Endothelial cell of umbilical vein (primary cell): ENCODE data around the gene CD34. TPM values are rescaled to one million over a fixed set of nuclear protein-coding genes. Genes with fewer than 3 reads are reported as not detected.
A peak's percentile ranks its signal among the peaks of the same experiment; 100 is the strongest.

Experiments
- BruUV-seq: library from RNA; stranded (reverse); fragments of 400-500 nt; replicated peaks from 2 replicates; lab custom pipeline; 2021; lab: Mats Ljungman, UMichigan
- CTCF ChIA-PET: fragments of 300-600, 350-600 bp; sonication (Branson Sonifier 250); formaldehyde crosslinking; loops from one replicate; lab custom pipeline; 2021; ENCODE audit warnings: antibody characterized with exemption, inconsistent platforms; lab: Charles Lee
- POLR2A ChIA-PET: fragments of 300-600, 350-600 bp; sonication (Branson Sonifier 250); formaldehyde crosslinking; loops from one replicate; lab custom pipeline; 2021; ENCODE audit warnings: antibody characterized with exemption, inconsistent platforms; lab: Charles Lee
- DNase-seq: peaks from one replicate; pipeline ENCODE4 v3.0.0-alpha.2; 2011; ENCODE audit warnings: low read depth, low spot score
- FAIRE-seq: peaks from 2 replicates; lab custom pipeline; 2011; peaks lifted over from hg19 to GRCh38; lab: Jason Lieb, UNC
- H2AFZ ChIP-seq: 2 replicates; pipeline ENCODE4 v1.6.0; 2012; ENCODE audit warnings: low read depth, low read length, control low read depth, inconsistent platforms
- H3K27ac ChIP-seq: 2 replicates; pipeline ENCODE4 v1.5.1; 2011; ENCODE audit warnings: low read depth, mild to moderate bottlenecking, control low read depth, low read length, moderate library complexity; ENCODE audit not compliant: insufficient read depth
- H3K27me3 ChIP-seq, 2 experiments: 2 replicates each; pipeline versions ENCODE4 v1.6.0 to v1.6.1; 2011; ENCODE audit warnings: low read length in 2 of 2, mixed read lengths in 1 of 2; ENCODE audit not compliant: control insufficient read depth in 2 of 2, insufficient read depth in 2 of 2
- H3K36me3 ChIP-seq, 2 experiments: 2 replicates in 1 of 2; 3 replicates in 1 of 2; pipeline ENCODE4 v1.5.1; 2011; ENCODE audit warnings: low read length in 2 of 2, mild to moderate bottlenecking in 1 of 2, moderate library complexity in 1 of 2; ENCODE audit not compliant: control insufficient read depth in 2 of 2, insufficient read depth in 2 of 2; ENCODE audit errors: extremely low read depth in 1 of 2
- H3K4me1 ChIP-seq: 3 replicates; pipeline ENCODE4 v1.5.1; 2011; ENCODE audit warnings: mild to moderate bottlenecking, low read length; ENCODE audit not compliant: control insufficient read depth, insufficient read depth; ENCODE audit errors: extremely low read depth
- H3K4me2 ChIP-seq: 2 replicates; pipeline ENCODE4 v1.6.1; 2011; ENCODE audit warnings: low read length, control low read depth, mixed read lengths; ENCODE audit not compliant: insufficient read depth
- H3K4me3 ChIP-seq, 3 experiments: fragments of 200-600 bp in 1 of 3; sonication (generic), shearing (Covaris generic) in 1 of 3; replicated peaks in 1 of 3; 2 replicates each; pipeline ENCODE4 v1.5.1; 2011 to 2016; ENCODE audit warnings: control low read depth in 3 of 3, low read length in 3 of 3, mild to moderate bottlenecking in 2 of 3, inconsistent platforms in 1 of 3, low read depth in 1 of 3, moderate library complexity in 1 of 3; ENCODE audit not compliant: insufficient read depth in 1 of 3
- H3K79me2 ChIP-seq: 2 replicates; pipeline ENCODE4 v1.6.0; 2012; ENCODE audit warnings: low read length, inconsistent platforms; ENCODE audit not compliant: control insufficient read depth, insufficient read depth
- H3K9ac ChIP-seq: replicated peaks from 2 replicates; pipeline ENCODE3; 2011; ENCODE audit warnings: low read length, control low read depth; ENCODE audit not compliant: insufficient read depth; ENCODE audit errors: extremely low read depth
- H3K9me1 ChIP-seq: replicated peaks from 3 replicates; pipeline ENCODE4 v1.6.0; 2011; ENCODE audit warnings: mild to moderate bottlenecking, low read length; ENCODE audit not compliant: control insufficient read depth, insufficient read depth; ENCODE audit errors: extremely low read depth
- H3K9me3 ChIP-seq: replicated peaks from 2 replicates; pipeline ENCODE4 v1.5.1; 2012; ENCODE audit warnings: low read length, inconsistent platforms; ENCODE audit not compliant: control insufficient read depth, insufficient read depth
- H4K20me1 ChIP-seq: replicated peaks from 2 replicates; pipeline ENCODE3; 2011; ENCODE audit warnings: mild to moderate bottlenecking, low read length; ENCODE audit not compliant: control insufficient read depth, insufficient read depth; ENCODE audit errors: extremely low read depth
- EZH2 ChIP-seq: IDR thresholded peaks from 2 replicates; pipeline ENCODE4 v1.6.1; 2012; ENCODE audit warnings: borderline replicate concordance, low read depth, mild to moderate bottlenecking, moderate library complexity, low read length, inconsistent platforms; ENCODE audit not compliant: severe bottlenecking
- FOS ChIP-seq: IDR thresholded peaks from 2 replicates; pipeline ENCODE4 v1.6.1; 2011; ENCODE audit warnings: mild to moderate bottlenecking, low read length, moderate library complexity, borderline replicate concordance; ENCODE audit not compliant: insufficient read depth
- GATA2 ChIP-seq: IDR thresholded peaks from 2 replicates; pipeline ENCODE4 v1.7.0; 2011; ENCODE audit warnings: low read depth, mild to moderate bottlenecking, moderate library complexity, mixed read lengths, low read length; ENCODE audit not compliant: insufficient read length, insufficient read depth
- JUN ChIP-seq: IDR thresholded peaks from 2 replicates; pipeline ENCODE4 v1.6.1; 2011; ENCODE audit warnings: borderline replicate concordance, low read depth; ENCODE audit not compliant: insufficient read length, insufficient read depth
- MAX ChIP-seq: IDR thresholded peaks from 2 replicates; pipeline ENCODE4 v1.6.1; 2011; ENCODE audit not compliant: insufficient read depth, insufficient read length
- POLR2A ChIP-seq: IDR thresholded peaks from 2 replicates; pipeline ENCODE4 v1.6.1; 2012; ENCODE audit warnings: low read depth, mild to moderate bottlenecking, control low read depth, low read length
- POLR2AphosphoS5 ChIP-seq: IDR thresholded peaks from 2 replicates; pipeline ENCODE4 v1.6.1; 2012; ENCODE audit warnings: low read depth, mild to moderate bottlenecking, control low read depth, low read length, moderate library complexity; ENCODE audit not compliant: insufficient read depth
- dilution Hi-C: fragments of 300-500 bp; cut with MboI; formaldehyde crosslinking; loops from one replicate; pipeline ENCODE4 v1.15.0; 2019; ENCODE audit warnings: low sequenced_read_pairs; ENCODE audit not compliant: extremely low pct_ligation_motif_present
- intact Hi-C: fragments of 100-400 bp; cut with micrococcal nuclease; formaldehyde crosslinking; loops from one replicate; pipeline ENCODE4 v1.10.0; 2022
- polyA plus RNA-seq, 4 experiments: library from polyadenylated mRNA; depleted of rRNA in 3 of 4; stranded (reverse) in 3 of 4; unstranded in 1 of 4; fragments of >200 nt; gene quantifications; 2 replicates each; pipeline versions ENCODE4 v1.2.1 to v1.2.3, GENCODE V29; 2011 to 2012; ENCODE audit warnings: missing spikeins in 1 of 4
- total RNA-seq: library from RNA; stranded (reverse); gene quantifications from 2 replicates; pipeline ENCODE4 v1.2.3, GENCODE V29; 2021

The CD34 gene
- total and polyA plus RNA-seq, 2 donors (not counting 3 experiments of a cell fraction or from before 2014, with no cell fraction given) = 102 to 174 TPM

GRCh38 chr1:207848234-207848633 lies 62.7 kb downstream of the CD34 start:
- ChIA-PET POLR2A (interaction anchor here (0.5 to 1.1 kb wide), 4 partner anchors 13 to 90 kb away, joined by 3 to 5 read pairs (median 3); no protein-coding TSS in a partner anchor), CTCF (interaction anchor here (0.6 to 2.9 kb wide), 9 partner anchors 10 to 404 kb away, joined by 3 to 22 read pairs (median 4); no protein-coding TSS in a partner anchor)
- dilution Hi-C loops = no loop called here
- FAIRE-seq = peak; percentile 99
- peak; percentile 90 for DNase-seq
- H3K9me1 ChIP-seq = no peaks in the 10 kb centered on the region
- no peak overlapping the region for H2AFZ ChIP-seq
- H3K36me3 ChIP-seq = peaks cover 2 to 4% of the 10 kb centered on the region in 2 experiments
- H4K20me1 ChIP-seq = no peaks in the 10 kb centered on the region
- no TSS peak for BruUV-seq
- peak overlapping the region; percentile 56 for H3K9ac ChIP-seq
- no peaks in the 10 kb centered on the region for H3K27me3 ChIP-seq
- peaks cover 40% of the 10 kb centered on the region for H3K4me1 ChIP-seq
- H3K79me2 ChIP-seq = peaks cover 61% of the 10 kb centered on the region
- intact Hi-C loops = loop anchor here (1.0 to 5.0 kb wide), 5 partner anchors 10 to 374 kb away; no protein-coding TSS in a partner anchor
- peak overlapping the region; percentile 90 for H3K27ac ChIP-seq
- peak overlapping the region in 1 of 3 experiments; percentile 6 for H3K4me3 ChIP-seq
- TF ChIP-seq JUN (peak; percentile 80), POLR2A (peak; percentile 78), POLR2AphosphoS5 (peak; percentile 97), GATA2 (peak; percentile 53), EZH2 (no peak), FOS (peak; percentile 86)
- peak overlapping the region; percentile 67 for H3K4me2 ChIP-seq
- H3K9me3 ChIP-seq = no peaks in the 10 kb centered on the region

GRCh38 chr1:207847116-207847515 lies 63.8 kb downstream of the CD34 start:
- H3K9me3 ChIP-seq = no peaks in the 10 kb centered on the region
- peak overlapping the region; percentile 67 for H3K4me2 ChIP-seq
- no peak overlapping the region for H3K9ac ChIP-seq
- H3K27me3 ChIP-seq = no peaks in the 10 kb centered on the region
- DNase-seq = peak; percentile 56
- H3K36me3 ChIP-seq = peaks cover 4 to 7% of the 10 kb centered on the region in 2 experiments
- ChIA-PET CTCF (interaction anchor here (1.2 to 2.9 kb wide), 5 partner anchors 11 to 116 kb away, joined by 3 to 22 read pairs (median 6); no protein-coding TSS in a partner anchor), POLR2A (no interaction called here)
- BruUV-seq = no TSS peak
- FAIRE-seq = peak; percentile 81
- H3K9me1 ChIP-seq = no peaks in the 10 kb centered on the region
- peaks cover 34% of the 10 kb centered on the region for H3K4me1 ChIP-seq
- H2AFZ ChIP-seq = no peak overlapping the region
- H4K20me1 ChIP-seq = no peaks in the 10 kb centered on the region
- H3K4me3 ChIP-seq = no peak overlapping the region
- intact Hi-C loops = loop anchor here (5.0 kb wide), 1 partner anchor 375 kb away; no protein-coding TSS in a partner anchor
- dilution Hi-C loops = no loop called here
- TF ChIP-seq JUN (peak; percentile 41), MAX (no peak), POLR2AphosphoS5 (peak; percentile 48), FOS (peak; percentile 70)
- H3K79me2 ChIP-seq = peaks cover 63% of the 10 kb centered on the region
- H3K27ac ChIP-seq = peak overlapping the region; percentile 90
